ENCODE measurements around the gene PRDM8. TPM values are rescaled to one million over a fixed set of nuclear protein-coding genes. Genes with fewer than 3 reads are reported as not detected.
"Not testable (repeated sequence)": the region's sequence is repeated elsewhere in the genome, so short reads cannot be mapped to it uniquely, and the experiment has no call there.

PRDM8 gene
- polyA plus RNA-seq (ENCODE audit: insufficient read length): 10.6 TPM

GRCh38 chr4:80196922-80197573 lies at the start of gene PRDM8:
PRDM8 (plus strand) TSS chr4:80197503; CDS start chr4:80200081, 2,578 bp downstream.
- no peak for DNase-seq (ENCODE audit: low read depth)

GRCh38 chr4:80150387-80151180 lies 46.7 kb upstream of the PRDM8 start:
- no peak for DNase-seq (ENCODE audit: low read depth)

GRCh38 chr4:80151981-80152380 lies 45.3 kb upstream of the PRDM8 start:
- DNase-seq (ENCODE audit: low read depth): no peak

- DNase-seq (ENCODE audit: low read depth): no peak
These were observed 43.3 kb upstream of the PRDM8 start for GRCh38 chr4:80153874-80154544.

GRCh38 chr4:80154545-80154933 lies 42.8 kb upstream of the PRDM8 start:
- DNase-seq (ENCODE audit: low read depth): peak; percentile 72

GRCh38 chr4:80155316-80155982 lies 41.9 kb upstream of the PRDM8 start:
- DNase-seq (ENCODE audit: low read depth): no peak

- DNase-seq (ENCODE audit: low read depth): no peak
These were observed 40.9 kb upstream of the PRDM8 start for GRCh38 chr4:80156410-80156809.

- DNase-seq (ENCODE audit: low read depth): no peak
These were observed 35.8 kb upstream of the PRDM8 start for GRCh38 chr4:80161413-80162058.

- DNase-seq (ENCODE audit: low read depth): no peak
These were observed 34.9 kb upstream of the PRDM8 start for GRCh38 chr4:80162418-80162817.

GRCh38 chr4:80165855-80166254 lies 31.4 kb upstream of the PRDM8 start:
- DNase-seq (ENCODE audit: low read depth): no peak

GRCh38 chr4:80171251-80171650 lies 26.1 kb upstream of the PRDM8 start:
- DNase-seq (ENCODE audit: low read depth): no peak

GRCh38 chr4:80171656-80172055 lies 25.6 kb upstream of the PRDM8 start:
- no peak for DNase-seq (ENCODE audit: low read depth)

- DNase-seq (ENCODE audit: low read depth): no peak
These were observed 25.1 kb upstream of the PRDM8 start for GRCh38 chr4:80172203-80172602.

- DNase-seq (ENCODE audit: low read depth): no peak
These were observed 23.9 kb upstream of the PRDM8 start for GRCh38 chr4:80173401-80173800.

- no peak for DNase-seq (ENCODE audit: low read depth)
These were observed 23.5 kb upstream of the PRDM8 start for GRCh38 chr4:80173841-80174240.

GRCh38 chr4:80177793-80178192 lies 19.5 kb upstream of the PRDM8 start:
- DNase-seq (ENCODE audit: low read depth): not testable (repeated sequence)

GRCh38 chr4:80178964-80179363 lies 18.3 kb upstream of the PRDM8 start:
- DNase-seq (ENCODE audit: low read depth): no peak

GRCh38 chr4:80179637-80180161 lies 17.6 kb upstream of the PRDM8 start:
- DNase-seq (ENCODE audit: low read depth): no peak

- no peak for DNase-seq (ENCODE audit: low read depth)
These were observed 16.6 kb upstream of the PRDM8 start for GRCh38 chr4:80180743-80181142.

GRCh38 chr4:80182237-80182866 lies 15.0 kb upstream of the PRDM8 start:
- DNase-seq (ENCODE audit: low read depth): no peak
